ENCODE measurements around the gene MSX2.

The MSX2 gene

GRCh38 chr5:174718880-174719610 lies 5.3 kb upstream of the MSX2 start:
- DNase-seq = no peak

DNA sequence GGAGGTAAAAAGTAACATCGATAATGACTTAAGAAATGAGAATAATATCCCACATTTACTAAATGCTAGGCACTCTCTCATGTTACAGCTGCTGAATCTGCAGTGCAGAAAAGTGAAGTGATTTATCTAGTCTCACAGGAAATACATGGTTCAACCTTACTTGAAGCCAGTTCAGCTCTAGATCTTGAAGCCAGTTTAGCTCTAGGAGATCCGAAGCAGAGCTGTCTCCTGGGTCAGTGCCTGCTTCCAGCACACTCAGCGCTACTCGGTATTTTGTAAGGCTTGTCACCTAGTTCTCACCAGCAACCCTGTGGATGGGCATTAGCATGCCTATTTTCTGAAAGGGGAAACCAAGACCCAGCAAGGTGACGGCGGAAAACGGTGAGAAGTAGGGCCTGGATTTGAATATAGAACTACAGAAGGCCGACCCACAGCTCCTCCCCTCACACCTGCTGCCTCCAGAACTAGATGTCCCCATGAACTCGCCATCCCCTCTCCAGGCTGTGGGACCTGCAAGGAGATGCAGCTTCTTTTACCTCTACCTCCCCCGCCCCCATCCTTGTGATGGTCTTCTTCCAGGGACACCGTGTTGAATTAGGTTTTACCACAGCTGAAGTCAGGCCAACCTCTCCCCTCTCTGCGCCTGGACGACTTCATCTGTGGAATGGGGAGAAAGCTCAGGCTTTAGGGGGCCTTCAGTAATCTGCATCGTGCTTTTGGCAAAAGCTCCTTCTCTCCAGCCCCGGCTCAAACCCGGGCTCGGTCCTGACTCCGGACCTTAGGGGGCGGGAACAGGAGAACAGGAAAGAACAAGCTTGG lies 4.4 kb upstream of the MSX2 start:
- no peak for DNase-seq

DNA sequence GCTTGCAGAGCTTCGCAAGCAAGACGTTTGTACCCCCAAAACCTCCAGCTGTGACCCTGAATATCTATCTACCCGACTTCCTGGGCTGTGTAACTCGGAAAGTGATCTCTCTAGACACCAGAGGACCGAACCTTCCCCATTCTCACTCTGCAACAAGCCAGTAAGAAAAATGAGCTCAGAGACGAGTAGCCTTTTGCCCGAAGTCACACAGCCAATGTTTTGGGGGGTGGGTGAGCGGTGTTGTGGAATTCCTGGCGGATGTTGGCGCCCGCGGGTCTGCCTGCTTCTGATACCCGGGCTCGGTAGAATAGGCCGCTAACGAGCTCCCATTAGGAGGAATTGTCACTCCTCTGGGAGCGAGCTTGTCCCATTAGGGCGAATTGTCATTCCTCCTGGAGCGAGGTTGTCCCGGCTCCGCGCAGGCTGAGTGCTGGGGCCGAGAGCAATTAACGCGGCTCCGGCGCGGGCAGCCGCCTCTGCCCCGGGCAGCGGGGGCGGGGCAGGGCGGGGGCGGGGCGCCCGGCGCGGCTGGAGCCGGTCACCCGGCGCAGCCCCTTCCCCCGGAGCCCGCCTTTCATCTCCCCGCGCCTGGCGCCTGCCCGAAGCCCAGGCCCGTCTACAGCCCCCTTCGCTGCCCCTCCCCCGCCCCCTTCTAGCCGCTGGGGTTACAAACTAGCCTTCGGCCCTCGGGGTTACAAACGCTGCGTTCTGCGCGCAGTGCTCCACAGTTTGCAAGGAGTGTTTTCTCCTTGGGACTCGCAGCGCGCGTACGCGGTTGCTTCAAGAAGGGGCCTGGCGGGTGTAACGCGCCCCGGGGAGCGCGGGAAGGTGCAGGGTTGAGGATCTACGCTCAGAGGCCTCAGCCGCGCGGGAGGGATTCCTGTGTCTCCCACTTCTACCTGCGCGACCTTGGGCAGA lies 3.5 kb upstream of the MSX2 start:
- no peak for DNase-seq

GRCh38 chr5:174721530-174722432 lies 2.6 kb upstream of the MSX2 start:
- DNase-seq = no peak

DNA sequence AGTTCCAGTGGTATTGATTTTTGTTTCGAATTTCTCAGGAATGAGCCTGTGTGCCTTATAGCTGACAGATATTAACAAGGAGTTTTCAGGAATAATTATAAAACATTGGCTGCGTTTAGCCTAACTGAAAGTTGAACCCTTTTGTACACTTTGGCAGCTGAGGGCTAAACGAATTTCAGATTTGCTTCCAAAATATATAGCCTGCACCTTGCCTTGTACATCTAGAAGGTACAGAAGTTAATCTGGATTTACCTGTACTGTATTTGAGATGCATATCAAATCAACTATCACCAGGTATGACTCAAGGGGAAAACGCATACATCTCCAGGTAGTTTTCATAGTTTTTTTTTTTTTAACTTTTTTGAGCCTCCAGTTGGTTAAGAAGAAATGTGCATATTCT lies 1.9 kb upstream of the MSX2 start:
- no peak for DNase-seq

DNA sequence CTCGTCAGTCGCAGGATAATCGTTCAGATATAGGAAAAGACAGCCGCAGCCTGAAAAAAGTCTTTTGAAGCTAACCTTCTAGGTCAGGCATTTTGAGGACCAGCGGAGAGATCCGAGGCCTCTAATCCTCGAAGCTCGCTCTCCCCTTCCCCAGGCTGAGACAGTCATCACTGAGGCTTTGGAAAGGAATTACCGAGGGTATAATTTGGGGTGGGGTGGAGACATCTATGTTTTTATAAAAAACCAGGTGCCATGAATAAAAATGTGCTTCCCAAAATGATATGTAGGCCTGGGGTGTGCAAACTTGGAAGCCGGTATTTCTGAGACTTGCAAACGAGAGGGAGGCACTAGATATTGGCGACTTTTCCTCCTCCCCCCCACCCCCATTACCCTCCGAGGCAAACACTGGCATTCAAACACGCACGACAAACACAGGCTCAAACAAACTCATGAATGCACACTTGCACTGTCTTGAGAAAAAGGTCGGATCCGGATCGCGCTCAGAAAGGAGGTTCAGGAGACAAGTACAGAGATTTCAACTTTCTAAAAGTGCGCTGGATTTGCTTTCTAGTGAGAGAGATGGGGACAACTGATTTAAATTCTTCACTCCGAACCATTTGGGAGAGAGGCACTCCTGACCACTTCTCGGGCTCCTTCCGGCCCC lies 935 bp upstream of the MSX2 start:
- DNase-seq = no peak

DNA sequence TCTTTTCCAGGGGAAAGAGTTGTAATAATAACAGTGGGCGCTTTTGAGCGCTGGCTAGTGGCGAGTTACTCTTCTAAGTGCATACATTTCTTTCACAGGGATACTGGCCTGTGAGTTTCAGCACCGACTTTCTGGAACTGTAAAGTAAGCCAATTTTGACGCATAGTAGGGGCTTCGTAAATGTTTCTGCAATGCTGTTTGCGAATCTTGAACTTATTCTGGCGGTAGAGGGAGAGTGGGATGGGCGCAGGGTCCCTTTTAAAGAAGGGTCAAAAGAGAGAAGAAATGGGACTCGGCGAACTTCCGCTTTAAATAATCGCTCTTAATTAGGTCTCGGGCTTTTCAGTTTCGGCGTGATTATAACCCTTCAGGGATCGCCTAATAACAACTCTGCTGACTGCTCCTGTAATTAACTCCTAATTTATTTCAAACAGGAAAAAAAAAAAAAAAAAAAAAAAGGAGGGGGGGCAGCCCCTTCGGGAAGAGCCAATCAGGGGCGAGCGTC lies 351 bp upstream of the MSX2 start:
- no peak for DNase-seq

DNA sequence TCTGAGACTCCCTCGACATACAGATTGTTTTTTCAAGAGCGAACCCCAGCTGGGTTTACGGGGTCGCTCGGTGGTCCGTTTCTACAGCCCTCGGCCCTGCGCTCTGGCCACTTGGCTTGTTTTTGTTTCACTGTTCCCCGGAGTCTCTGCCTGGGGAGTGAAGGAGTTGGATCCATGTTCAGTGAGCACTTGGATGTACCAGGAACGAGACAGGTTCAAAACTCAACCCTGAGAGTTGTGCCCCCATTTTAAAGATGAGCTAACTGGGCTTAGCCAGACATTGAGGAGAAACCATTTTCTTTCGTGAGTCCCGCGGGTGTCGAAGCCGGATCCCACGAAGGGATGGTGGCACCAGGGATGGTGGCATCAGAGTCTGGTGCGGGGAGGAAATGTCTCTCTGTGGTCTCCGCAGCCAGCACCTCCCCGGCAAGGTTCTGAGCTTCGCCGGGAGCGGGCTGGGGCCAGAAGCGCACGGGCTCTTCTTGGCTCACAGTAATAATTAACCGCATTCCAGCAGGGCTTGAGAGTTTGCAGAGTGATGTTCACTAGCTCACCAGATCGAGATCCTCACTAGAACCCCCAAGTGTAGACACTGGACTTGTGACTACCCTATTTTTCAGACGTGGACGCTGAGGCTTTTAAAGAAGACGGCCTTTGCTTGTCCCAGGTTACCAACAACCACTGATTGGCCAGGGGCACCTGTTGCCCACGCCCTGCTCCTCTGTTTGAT lies 1.0 kb downstream of the MSX2 start:
- DNase-seq = no peak

- DNase-seq = no peak
Observed at GRCh38 chr5:174725991-174726601, 1.7 kb downstream of the MSX2 start.

DNA sequence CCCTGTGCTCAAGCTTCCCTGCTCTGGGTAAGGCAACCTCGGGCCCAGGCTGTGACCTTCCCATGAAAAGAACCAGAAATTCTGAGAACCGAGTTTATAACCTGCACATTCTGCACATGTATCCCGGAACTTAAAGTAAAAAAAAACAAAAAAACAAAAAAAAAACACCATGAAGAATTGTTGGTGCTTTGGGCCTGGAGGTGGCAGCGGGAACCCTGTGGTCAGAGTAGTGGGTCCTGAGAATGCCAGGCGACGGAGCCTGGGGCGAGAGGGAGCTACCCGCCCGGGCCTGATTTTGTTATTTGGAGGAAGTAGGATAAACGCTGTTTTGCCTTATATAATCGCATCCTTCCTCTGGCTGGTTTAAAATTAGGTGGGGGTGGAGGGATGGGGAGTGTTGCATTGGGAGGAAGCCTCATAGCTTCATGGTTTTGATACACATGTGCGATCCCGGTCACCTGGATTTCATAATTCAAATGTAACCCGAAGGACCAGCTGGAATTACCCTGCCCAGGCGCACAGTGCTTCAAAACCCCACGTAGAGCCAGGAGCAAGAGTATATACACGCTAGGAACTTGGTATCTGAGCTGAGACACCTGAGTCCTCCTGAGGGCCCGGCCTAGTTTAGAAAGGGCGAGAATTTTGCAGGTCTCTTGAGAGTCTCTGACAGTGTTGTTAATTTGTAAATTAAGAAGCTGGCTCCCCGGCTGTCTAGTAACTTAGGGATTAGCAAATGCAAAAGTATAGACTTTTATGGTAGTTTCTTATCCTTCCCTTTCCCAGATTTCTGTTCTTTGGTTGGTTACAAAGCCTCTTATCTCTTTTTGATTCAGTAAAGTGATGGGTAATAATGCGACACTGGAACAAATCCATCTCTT lies 2.8 kb downstream of the MSX2 start:
- no peak for DNase-seq

GRCh38 chr5:174727794-174728680 lies 3.7 kb downstream of the MSX2 start:
- no peak for DNase-seq

GRCh38 chr5:174729075-174729680 lies 4.8 kb downstream of the MSX2 start:
- no peak for DNase-seq

DNA sequence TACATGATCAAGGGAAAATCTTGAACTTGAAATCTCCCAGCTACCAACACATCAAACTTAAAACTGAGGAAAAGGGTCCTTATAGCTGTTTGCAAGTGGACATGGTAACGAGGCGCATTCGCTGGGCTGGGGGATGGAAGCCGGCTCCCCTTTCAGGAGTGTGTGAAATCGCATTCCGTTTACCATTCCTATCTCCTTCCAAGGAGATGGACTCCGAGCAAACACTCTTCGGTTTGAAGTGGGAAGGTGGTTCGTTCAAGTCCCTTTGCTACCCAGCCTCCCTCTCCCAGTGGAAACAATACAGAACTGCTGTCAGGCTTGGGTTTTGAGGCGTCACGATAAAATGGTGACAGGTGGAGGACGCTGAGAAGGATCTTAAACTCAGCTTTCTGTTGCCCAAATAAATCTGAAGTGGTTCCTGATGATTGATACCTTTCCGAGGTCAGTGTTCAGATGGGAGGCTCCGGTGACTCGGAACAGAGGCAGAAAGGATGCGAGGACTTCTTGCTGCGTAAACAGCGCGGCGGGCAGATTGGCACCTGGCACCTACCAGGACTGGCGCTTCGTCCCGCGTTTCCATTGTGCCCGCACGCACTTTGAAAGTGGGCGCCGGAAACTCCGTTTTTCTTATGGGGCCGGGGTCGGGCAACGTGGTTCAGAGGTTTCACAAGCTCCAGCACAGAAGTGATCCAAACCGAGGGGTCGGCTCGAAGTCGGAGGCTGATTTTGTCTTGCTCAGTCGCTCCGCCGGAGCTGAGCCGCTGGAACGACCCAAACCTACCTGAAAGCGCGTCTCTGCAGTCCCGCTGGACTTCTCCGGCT lies 7.0 kb downstream of the MSX2 start:
- no peak for DNase-seq

GRCh38 chr5:174732036-174733020 lies 7.9 kb downstream of the MSX2 start:
- no peak for DNase-seq

DNA sequence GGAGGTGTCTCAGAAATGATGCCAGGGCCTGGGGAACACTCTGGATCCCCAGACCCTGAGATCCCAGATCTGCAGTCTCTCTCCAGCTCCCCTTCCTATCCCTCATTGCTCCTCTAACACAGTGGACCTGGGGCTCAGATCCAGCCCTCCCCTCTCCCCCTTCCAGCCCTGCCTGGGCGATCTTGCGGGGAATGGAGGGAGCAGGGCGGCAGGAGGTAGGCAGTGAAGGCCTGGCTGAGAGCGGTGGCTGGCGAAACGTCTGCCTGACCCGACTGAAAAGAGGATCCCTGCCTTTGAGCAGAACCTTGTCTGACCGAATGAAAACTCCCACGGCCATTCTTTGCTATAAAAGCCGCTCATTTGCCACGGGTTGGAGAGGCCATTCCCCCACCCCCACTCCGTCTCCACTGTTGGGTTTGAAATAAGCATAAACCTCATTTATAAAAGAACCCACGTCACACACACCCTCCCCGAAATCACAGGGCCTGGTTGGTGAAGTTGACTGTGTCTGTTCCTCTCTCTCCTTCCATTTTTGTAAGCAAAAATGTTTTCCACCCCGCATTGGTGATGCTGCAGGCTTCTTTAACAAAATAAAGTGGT lies 8.8 kb downstream of the MSX2 start:
- DNase-seq = no peak
